H9 (cell line): ENCODE measurements around the gene GOLGA7B. TPM values are rescaled to one million over a fixed set of nuclear protein-coding genes. Genes with fewer than 3 reads are reported as not detected.

Experiments used
- DNase-seq: peaks from one replicate; pipeline ENCODE4 v3.0.0-alpha.2; 2017
- H2AFZ ChIP-seq: one replicate; pipeline ENCODE4 v1.6.1; 2013; ENCODE audit warnings: mild to moderate bottlenecking, low read length, control low read depth, moderate library complexity
- H2AK5ac ChIP-seq: 2 replicates; pipeline ENCODE4 v1.6.1; 2013; ENCODE audit warnings: low read length, control low read depth, mixed read lengths; ENCODE audit not compliant: insufficient read length
- H2BK120ac ChIP-seq: one replicate; pipeline ENCODE4 v1.6.1; 2013; ENCODE audit warnings: low read depth, mild to moderate bottlenecking, low read length, control low read depth, inconsistent platforms; ENCODE audit not compliant: poor library complexity, severe bottlenecking
- H2BK12ac ChIP-seq: 2 replicates; pipeline ENCODE4 v1.6.1; 2013; ENCODE audit warnings: low read length, control low read depth, mixed read lengths, low read depth; ENCODE audit not compliant: insufficient read length
- H2BK15ac ChIP-seq: 2 replicates; pipeline ENCODE4 v1.6.1; 2013; ENCODE audit warnings: low read depth, low read length, control low read depth
- H2BK20ac ChIP-seq: one replicate; pipeline ENCODE4 v1.6.1; 2013; ENCODE audit warnings: low read depth, mild to moderate bottlenecking, low read length, control low read depth, inconsistent platforms; ENCODE audit not compliant: poor library complexity, severe bottlenecking
- H2BK5ac ChIP-seq: 2 replicates; pipeline ENCODE4 v1.6.1; 2013; ENCODE audit warnings: low read length, control low read depth, mixed read lengths; ENCODE audit not compliant: insufficient read length
- H3K14ac ChIP-seq: 2 replicates; pipeline ENCODE4 v1.6.1; 2013; ENCODE audit warnings: low read length, control low read depth; ENCODE audit not compliant: insufficient read depth
- H3K18ac ChIP-seq: 2 replicates; pipeline ENCODE4 v1.6.1; 2013; ENCODE audit warnings: low read depth, mild to moderate bottlenecking, mixed read lengths, low read length, control low read depth; ENCODE audit not compliant: insufficient read length
- H3K23ac ChIP-seq: 2 replicates; pipeline ENCODE4 v1.6.1; 2013; ENCODE audit warnings: low read length, control low read depth, mixed read lengths, low read depth; ENCODE audit not compliant: insufficient read length
- H3K23me2 ChIP-seq: 2 replicates; pipeline ENCODE4 v1.6.1; 2013; ENCODE audit warnings: low read depth, mild to moderate bottlenecking, mixed read lengths, low read length, control low read depth; ENCODE audit not compliant: insufficient read length, poor library complexity, severe bottlenecking
- H3K27ac ChIP-seq: 2 replicates; pipeline ENCODE4 v1.5.1; 2013; ENCODE audit warnings: low read length, control low read depth, mixed read lengths, low read depth; ENCODE audit not compliant: insufficient read length
- H3K27me3 ChIP-seq: 2 replicates; pipeline ENCODE4 v1.6.1; 2013; ENCODE audit warnings: low read length, control low read depth, inconsistent platforms; ENCODE audit not compliant: insufficient read depth
- H3K4ac ChIP-seq: 2 replicates; pipeline ENCODE4 v1.6.1; 2013; ENCODE audit warnings: low read depth, mild to moderate bottlenecking, control low read depth, inconsistent platforms, low read length, moderate library complexity
- H3K4me1 ChIP-seq: 2 replicates; pipeline ENCODE4 v1.6.1; 2013; ENCODE audit warnings: low read length, control low read depth, inconsistent platforms; ENCODE audit not compliant: insufficient read depth
- H3K4me2 ChIP-seq: 2 replicates; pipeline ENCODE4 v1.6.1; 2013; ENCODE audit warnings: low read length, control low read depth, mixed read lengths; ENCODE audit not compliant: insufficient read length, insufficient read depth
- H3K56ac ChIP-seq: 2 replicates; pipeline ENCODE4 v1.6.1; 2013; ENCODE audit warnings: low read depth, mild to moderate bottlenecking, mixed read lengths, low read length, control low read depth; ENCODE audit not compliant: insufficient read length
- H3K79me1 ChIP-seq: 2 replicates; pipeline ENCODE4 v1.6.1; 2013; ENCODE audit warnings: low read depth, mild to moderate bottlenecking, moderate library complexity, low read length, control low read depth, inconsistent platforms; ENCODE audit not compliant: insufficient read depth, poor library complexity, severe bottlenecking
- H3K79me2 ChIP-seq: 2 replicates; pipeline ENCODE4 v1.6.1; 2013; ENCODE audit warnings: low read length, control low read depth, inconsistent platforms; ENCODE audit not compliant: insufficient read depth
- H3K9ac ChIP-seq: 2 replicates; pipeline ENCODE4 v1.6.1; 2013; ENCODE audit warnings: low read length, control low read depth, mixed read lengths; ENCODE audit not compliant: insufficient read length; ENCODE audit errors: extremely low read depth
- H3K9me3 ChIP-seq: one replicate; pipeline ENCODE4 v1.6.1; 2013; ENCODE audit warnings: low read depth, low read length, inconsistent platforms; ENCODE audit not compliant: control insufficient read depth
- H3T11ph ChIP-seq: one replicate; pipeline ENCODE4 v1.6.1; 2013; ENCODE audit warnings: mild to moderate bottlenecking, low read length, control low read depth, inconsistent platforms
- H4K20me1 ChIP-seq: one replicate; pipeline ENCODE4 v1.6.1; 2013; ENCODE audit not compliant: control insufficient read depth, insufficient read length, insufficient read depth
- H4K5ac ChIP-seq: 2 replicates; pipeline ENCODE4 v1.6.1; 2013; ENCODE audit warnings: low read depth, mild to moderate bottlenecking, mixed read lengths, low read length, control low read depth; ENCODE audit not compliant: insufficient read length
- H4K8ac ChIP-seq: replicated peaks from 2 replicates; pipeline ENCODE4 v1.6.1; 2013; ENCODE audit warnings: low read length, control low read depth, mixed read lengths, low read depth; ENCODE audit not compliant: insufficient read length
- H4K91ac ChIP-seq: 2 replicates; pipeline ENCODE4 v1.6.1; 2013; ENCODE audit warnings: low read depth, mild to moderate bottlenecking, moderate library complexity, mixed read lengths, low read length, control low read depth; ENCODE audit not compliant: insufficient read length
- H3K27ac Mint-ChIP-seq, 3 experiments: 2 replicates in 2 of 3; 3 replicates in 1 of 3; pipeline ENCODE4 v1.8.0; 2020 to 2021; ENCODE audit warnings: mixed read lengths in 3 of 3, mild to moderate bottlenecking in 1 of 3, moderate library complexity in 1 of 3
- H3K27me3 Mint-ChIP-seq: 2 replicates; pipeline ENCODE4 v1.8.0; 2021; ENCODE audit warnings: low read depth, mild to moderate bottlenecking, moderate library complexity, mixed read lengths
- H3K36me3 Mint-ChIP-seq, 3 experiments: 2 replicates in 2 of 3; 3 replicates in 1 of 3; pipeline ENCODE4 v1.8.0; 2020 to 2021; ENCODE audit warnings: low read depth in 3 of 3, mixed read lengths in 3 of 3; ENCODE audit not compliant: insufficient read depth in 1 of 3
- H3K4me1 Mint-ChIP-seq, 2 experiments: 2 replicates each; pipeline ENCODE4 v1.8.0; 2020; ENCODE audit warnings: mixed read lengths in 2 of 2
- H3K4me3 Mint-ChIP-seq, 2 experiments: 2 replicates in 1 of 2; 3 replicates in 1 of 2; pipeline ENCODE4 v1.8.0; 2020 to 2021; ENCODE audit warnings: mild to moderate bottlenecking in 2 of 2, mixed read lengths in 2 of 2, moderate library complexity in 1 of 2
- H3K9me3 Mint-ChIP-seq, 2 experiments: 2 replicates in 1 of 2; 3 replicates in 1 of 2; pipeline ENCODE4 v1.8.0; 2020; ENCODE audit warnings: mild to moderate bottlenecking in 2 of 2, mixed read lengths in 2 of 2, moderate library complexity in 1 of 2
- CTCF ChIP-seq: fragments of 200-600 bp; sonication (generic); conservative IDR thresholded peaks from 3 replicates; pipeline ENCODE4 v1.8.0; 2021; ENCODE audit warnings: antibody characterized with exemption, mild to moderate bottlenecking
- WGBS: extraction: QIAGEN DNeasy Blood & Tissue Kit; methylation state at CpG from one replicate; pipeline ENCODE4 v1.1.7; 2013; ENCODE audit warnings: missing lambda C conversion rate, low lambda C conversion rate, mixed read lengths; ENCODE audit not compliant: insufficient read length; ENCODE audit errors: extremely low coverage; 5-methylcytosine and 5-hydroxymethylcytosine counted together
- total RNA-seq: library from RNA; stranded (reverse); gene quantifications from 2 replicates; pipeline ENCODE4 v1.2.1, GENCODE V29; 2021

Gene GOLGA7B
- total RNA-seq, 1 experiment from 2014 or later, result 0.04 TPM

- Histone ChIP-seq H3K4me2 (no peak overlapping the region), H3K79me2 (no peaks in the 10 kb centered on the region), H3K4me1 (no peaks in the 10 kb centered on the region), H3K14ac (no peak overlapping the region), H4K8ac (no peak overlapping the region), H2BK5ac (no peak overlapping the region), H3K18ac (no peak overlapping the region), H3K23ac (no peak overlapping the region), H2BK15ac (no peak overlapping the region), H3K79me1 (no peaks in the 10 kb centered on the region), H2BK120ac (no peak overlapping the region), H3K27me3 (no peaks in the 10 kb centered on the region), H3K56ac (no peak overlapping the region), H3K9me3 (no peaks in the 10 kb centered on the region), H2AFZ (no peak overlapping the region), H3T11ph (no peak overlapping the region), H3K23me2 (no peaks in the 10 kb centered on the region), H4K5ac (no peak overlapping the region), H3K27ac (no peak overlapping the region), H4K20me1 (no peaks in the 10 kb centered on the region), H2AK5ac (no peak overlapping the region), H3K9ac (no peak overlapping the region), H3K4ac (no peak overlapping the region), H4K91ac (no peak overlapping the region), H2BK12ac (no peak overlapping the region), H2BK20ac (no peak overlapping the region)
- Mint-ChIP-seq H3K4me1 (peaks cover 6 to 16% of the 10 kb centered on the region in 2 experiments), H3K27ac (no peak overlapping the region), H3K36me3 (no peaks in the 10 kb centered on the region; a peak in 1 of 7 replicates), H3K4me3 (no peak overlapping the region), H3K9me3 (no peaks in the 10 kb centered on the region), H3K27me3 (no peaks in the 10 kb centered on the region; the same call in none of the 2 replicates)
- DNase-seq, result no peak
- no peak for TF ChIP-seq CTCF
- WGBS, result no CpG with 5 or more reads among the region's 6 CpGs
Measured at GRCh38 chr10:97805949-97806348, 43.7 kb upstream of the GOLGA7B start.
